Renal cortical epithelial cell (primary cell): Measurements from ENCODE around the gene TSPAN12. TPM values are rescaled to one million over a fixed set of nuclear protein-coding genes. Genes with fewer than 3 reads are reported as not detected.
A peak's percentile ranks its signal among the peaks of the same experiment; 100 is the strongest.
"Not testable (repeated sequence)": the region's sequence is repeated elsewhere in the genome, so short reads cannot be mapped to it uniquely, and the experiment has no call there.

Experiments
- DNase-seq: peaks from one replicate; pipeline ENCODE4 v3.0.0-alpha.2; 2011; ENCODE audit warnings: low read depth
- total RNA-seq: library from RNA; depleted of rRNA; stranded (reverse); fragments of >200 nt; gene quantifications from 2 replicates; pipeline ENCODE4 v1.2.3, GENCODE V29; 2014

The TSPAN12 gene
- total RNA-seq, 1 donor from 2014 or later: 60.5 TPM

GRCh38 chr7:120805636-120806388 is 52.1 kb downstream of the TSPAN12 start:
- DNase-seq: peak; percentile 67

GRCh38 chr7:120802751-120803150 is 55.2 kb downstream of the TSPAN12 start:
- no peak for DNase-seq

GRCh38 chr7:120799813-120800475 is 58.0 kb downstream of the TSPAN12 start:
- no peak for DNase-seq

GRCh38 chr7:120799147-120799546 is 58.8 kb downstream of the TSPAN12 start:
- no peak for DNase-seq

- no peak for DNase-seq
These were observed 60.8 kb downstream of the TSPAN12 start for GRCh38 chr7:120797026-120797645.

GRCh38 chr7:120794106-120794729 is 63.7 kb downstream of the TSPAN12 start:
- peak; percentile 41 for DNase-seq

GRCh38 chr7:120793213-120793936 is 64.6 kb downstream of the TSPAN12 start:
- DNase-seq: peak; percentile 48

GRCh38 chr7:120792861-120793130 is 65.1 kb downstream of the TSPAN12 start:
- DNase-seq: peak; percentile 90

- DNase-seq: peak; percentile 63
These were observed 65.7 kb downstream of the TSPAN12 start for GRCh38 chr7:120792091-120792860.

GRCh38 chr7:120785095-120785494 is 72.8 kb downstream of the TSPAN12 start:
- DNase-seq: no peak

- DNase-seq: no peak
These were observed 74.2 kb downstream of the TSPAN12 start for GRCh38 chr7:120783721-120784120.

- DNase-seq: no peak
These were observed 74.7 kb downstream of the TSPAN12 start for GRCh38 chr7:120783273-120783672.

- not testable (repeated sequence) for DNase-seq
These were observed 76.0 kb downstream of the TSPAN12 start for GRCh38 chr7:120781924-120782323.

GRCh38 chr7:120780938-120781337 is 77.0 kb downstream of the TSPAN12 start:
- no peak for DNase-seq

GRCh38 chr7:120780451-120780850 is 77.5 kb downstream of the TSPAN12 start:
- not testable (repeated sequence) for DNase-seq

GRCh38 chr7:120779078-120779477 is 78.9 kb downstream of the TSPAN12 start:
- DNase-seq: not testable (repeated sequence)

GRCh38 chr7:120775755-120776154 is 82.2 kb downstream of the TSPAN12 start:
- DNase-seq: no peak

GRCh38 chr7:120774481-120774880 is 83.5 kb downstream of the TSPAN12 start:
- no peak for DNase-seq

- no peak for DNase-seq
These were observed 87.7 kb downstream of the TSPAN12 start for GRCh38 chr7:120770206-120770605.

- no peak for DNase-seq
These were observed 97.1 kb downstream of the TSPAN12 start for GRCh38 chr7:120760851-120761250.

- no peak for DNase-seq
These were observed 97.9 kb downstream of the TSPAN12 start for GRCh38 chr7:120760050-120760449.
